Endothelial cell (in vitro differentiated cells): ENCODE measurements around the gene SUPT20HL1. TPM values are rescaled to one million over a fixed set of nuclear protein-coding genes. Genes with fewer than 3 reads are reported as not detected.
"Not testable (repeated sequence)": the region's sequence is repeated elsewhere in the genome, so short reads cannot be mapped to it uniquely, and the experiment has no call there.

ENCODE experiments used
- DNase-seq: peaks from one replicate; pipeline ENCODE4 v3.0.0; 2021; ENCODE audit warnings: low spot score
- H3K27ac Mint-ChIP-seq: one replicate; pipeline ENCODE4 v1.8.0; 2021; ENCODE audit warnings: mixed read lengths, inconsistent platforms; ENCODE audit not compliant: unreplicated experiment
- H3K27me3 Mint-ChIP-seq: one replicate; pipeline ENCODE4 v1.8.0; 2021; ENCODE audit warnings: mild to moderate bottlenecking, moderate library complexity, mixed read lengths, inconsistent platforms; ENCODE audit not compliant: unreplicated experiment
- H3K36me3 Mint-ChIP-seq: one replicate; pipeline ENCODE4 v1.8.0; 2021; ENCODE audit warnings: mild to moderate bottlenecking, low read depth, mixed read lengths, inconsistent platforms; ENCODE audit not compliant: unreplicated experiment
- H3K4me1 Mint-ChIP-seq: one replicate; pipeline ENCODE4 v1.8.0; 2021; ENCODE audit warnings: mild to moderate bottlenecking, mixed read lengths, inconsistent platforms; ENCODE audit not compliant: unreplicated experiment
- H3K4me3 Mint-ChIP-seq: one replicate; pipeline ENCODE4 v1.8.0; 2021; ENCODE audit warnings: mild to moderate bottlenecking, mixed read lengths, inconsistent platforms; ENCODE audit not compliant: unreplicated experiment
- H3K9me3 Mint-ChIP-seq: one replicate; pipeline ENCODE4 v1.8.0; 2021; ENCODE audit warnings: mixed read lengths, inconsistent platforms; ENCODE audit not compliant: unreplicated experiment
- total RNA-seq: library from RNA; stranded (reverse); fragmentation: NEBNext Ultra II Directional; extraction: Animal tissue kit (Norgen Biotek cat#: 25700); gene quantifications from one replicate; pipeline ENCODE4 v1.2.1, GENCODE V29; 2021; ENCODE audit not compliant: unreplicated experiment
- TF ChIP-seq, protein P1 (sequence below): fragments of 200-600 bp; sonication (generic); IDR thresholded peaks from one replicate; pipeline ENCODE4 v1.5.0; 2021; ENCODE audit warnings: antibody characterized with exemption; ENCODE audit not compliant: unreplicated experiment

The SUPT20HL1 gene
- total RNA-seq, 1 donor from 2014 or later = not detected

DNA sequence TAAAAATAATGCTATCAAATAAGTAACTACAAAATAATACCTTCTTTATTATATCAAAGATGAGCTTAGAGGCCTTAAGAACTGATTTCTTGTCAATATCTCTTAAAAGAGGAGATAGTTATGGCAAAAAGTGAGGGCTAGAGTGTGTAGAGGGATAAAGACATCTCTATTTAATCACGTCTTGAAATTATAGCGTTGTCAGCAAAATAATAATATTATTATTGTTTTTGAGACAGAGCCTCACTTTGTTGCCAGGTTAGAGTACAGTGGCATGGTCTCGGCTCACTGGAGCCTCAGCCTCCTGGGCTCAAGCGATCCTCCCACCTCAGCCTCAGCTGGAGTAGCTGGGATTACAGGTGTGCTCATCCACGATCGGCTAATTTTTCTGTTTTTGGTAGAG lies 18.3 kb downstream of the SUPT20HL1 start:
- no peaks in the 10 kb centered on the region for H3K27me3 Mint-ChIP-seq
- H3K4me1 Mint-ChIP-seq = no peaks in the 10 kb centered on the region
- H3K4me3 Mint-ChIP-seq = no peak overlapping the region
- H3K9me3 Mint-ChIP-seq = no peaks in the 10 kb centered on the region
- no peak overlapping the region for H3K27ac Mint-ChIP-seq
- TF ChIP-seq, protein P1, sequence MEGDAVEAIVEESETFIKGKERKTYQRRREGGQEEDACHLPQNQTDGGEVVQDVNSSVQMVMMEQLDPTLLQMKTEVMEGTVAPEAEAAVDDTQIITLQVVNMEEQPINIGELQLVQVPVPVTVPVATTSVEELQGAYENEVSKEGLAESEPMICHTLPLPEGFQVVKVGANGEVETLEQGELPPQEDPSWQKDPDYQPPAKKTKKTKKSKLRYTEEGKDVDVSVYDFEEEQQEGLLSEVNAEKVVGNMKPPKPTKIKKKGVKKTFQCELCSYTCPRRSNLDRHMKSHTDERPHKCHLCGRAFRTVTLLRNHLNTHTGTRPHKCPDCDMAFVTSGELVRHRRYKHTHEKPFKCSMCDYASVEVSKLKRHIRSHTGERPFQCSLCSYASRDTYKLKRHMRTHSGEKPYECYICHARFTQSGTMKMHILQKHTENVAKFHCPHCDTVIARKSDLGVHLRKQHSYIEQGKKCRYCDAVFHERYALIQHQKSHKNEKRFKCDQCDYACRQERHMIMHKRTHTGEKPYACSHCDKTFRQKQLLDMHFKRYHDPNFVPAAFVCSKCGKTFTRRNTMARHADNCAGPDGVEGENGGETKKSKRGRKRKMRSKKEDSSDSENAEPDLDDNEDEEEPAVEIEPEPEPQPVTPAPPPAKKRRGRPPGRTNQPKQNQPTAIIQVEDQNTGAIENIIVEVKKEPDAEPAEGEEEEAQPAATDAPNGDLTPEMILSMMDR = no peak
- no peaks in the 10 kb centered on the region for H3K36me3 Mint-ChIP-seq
- no peak for DNase-seq

DNA sequence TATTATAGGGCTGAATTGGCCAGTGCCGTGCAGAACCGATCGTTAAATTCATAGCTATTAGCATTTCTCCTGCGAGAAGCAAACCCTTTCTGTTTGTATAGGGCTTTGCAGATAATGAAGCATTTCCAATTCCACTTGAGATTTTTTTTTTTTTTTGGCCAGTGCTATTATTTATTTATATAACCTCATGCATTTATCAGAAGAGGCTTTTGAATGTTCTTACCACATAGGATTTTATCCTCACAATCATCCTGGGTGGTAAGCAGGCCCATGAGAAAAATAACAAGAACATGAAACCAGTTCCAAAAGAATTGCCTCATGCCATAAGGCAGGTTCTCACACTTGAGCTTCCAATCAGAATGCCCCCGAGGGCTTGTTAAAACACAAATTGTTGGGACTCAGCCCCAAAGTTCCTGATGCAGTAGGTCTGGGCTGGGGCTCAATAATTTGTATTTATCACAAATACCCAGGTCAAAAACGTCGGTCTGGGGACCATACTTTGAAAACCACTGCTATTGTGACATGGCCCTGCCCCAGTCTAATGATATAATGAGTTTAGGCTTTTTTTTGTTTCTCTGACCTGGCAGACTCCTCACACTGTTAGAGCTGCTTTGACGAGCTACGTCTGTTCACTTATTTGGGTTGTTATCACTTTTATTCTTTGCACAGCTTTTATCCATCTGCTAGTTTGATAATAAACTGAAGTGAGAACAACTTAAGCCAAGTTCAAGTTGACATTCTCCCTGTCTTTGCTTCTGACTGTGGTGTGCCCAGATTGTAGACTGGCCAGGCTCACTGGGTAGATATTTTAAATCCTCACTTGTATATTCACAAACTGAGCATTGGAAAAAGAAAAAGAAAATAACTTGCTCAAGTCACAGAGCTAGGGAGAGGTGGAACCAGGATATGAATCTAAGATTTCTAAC lies 20.1 kb downstream of the SUPT20HL1 start:
- Mint-ChIP-seq H3K27me3 (no peaks in the 10 kb centered on the region), H3K4me3 (no peak overlapping the region), H3K36me3 (no peaks in the 10 kb centered on the region), H3K4me1 (no peaks in the 10 kb centered on the region), H3K9me3 (no peaks in the 10 kb centered on the region), H3K27ac (no peak overlapping the region)
- no peak for DNase-seq
- TF ChIP-seq, protein P1 = no peak

DNA sequence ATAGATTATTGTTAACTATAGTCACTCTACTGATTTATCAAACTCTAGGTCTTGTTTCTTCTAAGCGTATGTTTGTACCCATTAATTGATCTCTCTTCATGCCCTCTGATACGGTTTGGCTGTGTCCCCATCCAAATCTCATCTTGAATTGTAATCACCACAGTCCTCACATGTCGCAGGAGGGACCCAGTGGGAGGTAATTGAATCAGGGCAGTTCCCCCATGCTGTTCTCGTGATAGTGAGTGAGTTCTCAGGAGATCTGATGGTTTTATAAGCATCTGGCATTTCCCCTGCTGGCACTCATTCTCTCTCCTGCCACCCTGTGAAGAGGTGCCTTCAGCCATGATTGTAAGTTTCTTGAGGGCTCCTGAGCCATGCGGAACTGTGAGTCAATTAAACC lies 21.9 kb downstream of the SUPT20HL1 start:
- not testable (repeated sequence) for H3K9me3 Mint-ChIP-seq, H3K36me3 Mint-ChIP-seq, DNase-seq, H3K27ac Mint-ChIP-seq, H3K27me3 Mint-ChIP-seq, H3K4me1 Mint-ChIP-seq, H3K4me3 Mint-ChIP-seq

DNA sequence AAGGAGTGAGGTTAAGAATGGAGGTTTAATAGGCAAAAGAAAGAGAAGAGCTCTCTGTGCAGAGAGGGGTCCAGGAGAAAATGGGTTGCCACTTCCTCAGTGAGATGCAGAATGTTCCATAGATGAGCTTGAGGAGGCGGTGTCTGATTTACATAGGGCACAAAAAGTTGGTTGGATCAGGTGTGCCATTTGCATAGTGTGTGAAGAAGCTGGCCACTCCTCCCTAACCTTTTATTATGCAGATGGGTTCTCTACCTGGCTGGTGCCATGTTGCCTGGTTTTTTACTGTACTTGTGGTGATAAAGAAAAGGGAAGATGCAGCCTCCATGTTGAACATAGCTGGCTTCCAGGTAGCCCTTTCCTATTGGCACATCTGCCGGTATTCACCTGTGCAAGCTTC lies 27.3 kb downstream of the SUPT20HL1 start:
- Mint-ChIP-seq H3K27me3 (peaks cover 2% of the 10 kb centered on the region), H3K9me3 (no peaks in the 10 kb centered on the region), H3K27ac (no peak overlapping the region), H3K36me3 (no peaks in the 10 kb centered on the region), H3K4me3 (no peak overlapping the region), H3K4me1 (peaks cover 2% of the 10 kb centered on the region)
- TF ChIP-seq, protein P1 = no peak
- no peak for DNase-seq

DNA sequence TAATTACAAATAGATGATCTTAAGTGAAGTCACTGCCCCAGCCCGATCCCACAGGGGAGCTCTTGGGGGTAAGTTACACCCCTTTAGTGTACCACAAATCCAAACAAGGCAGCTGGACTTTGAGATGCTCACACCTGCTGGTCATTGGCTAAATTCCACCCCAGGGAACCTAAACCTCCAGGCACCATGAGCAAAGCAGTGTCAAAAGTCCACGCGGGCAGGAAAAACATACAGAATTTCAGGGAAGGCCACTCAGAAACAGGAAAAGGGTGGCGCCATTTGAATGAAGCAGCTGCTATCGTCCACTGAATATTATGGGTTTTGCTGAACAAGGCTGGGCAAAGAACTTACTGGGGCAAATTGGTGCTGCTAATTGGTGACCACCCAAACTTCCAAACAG lies 30.9 kb downstream of the SUPT20HL1 start:
- Mint-ChIP-seq H3K4me1 (peaks cover 2% of the 10 kb centered on the region), H3K4me3 (no peak overlapping the region), H3K27me3 (peaks cover 2% of the 10 kb centered on the region), H3K9me3 (no peaks in the 10 kb centered on the region), H3K27ac (no peak overlapping the region), H3K36me3 (no peaks in the 10 kb centered on the region)
- no peak for DNase-seq
- TF ChIP-seq, protein P1 = no peak
